Lower leg skin (tissue), 4 donors: ENCODE measurements around the gene CYGB. TPM values are rescaled to one million over a fixed set of nuclear protein-coding genes. Genes with fewer than 3 reads are reported as not detected.

Source experiments
- DNase-seq, 2 donors: peaks; one replicate each; pipeline ENCODE4 v3.0.0-alpha.2; 2019; ENCODE audit warnings: low spot score in 2 of 2
- H3K4me3 ChIP-seq: fragments of 200-600 bp; sonication (generic); 2 replicates; pipeline ENCODE4 v1.5.1; 2017; ENCODE audit warnings: mild to moderate bottlenecking, low read depth; ENCODE audit not compliant: poor library complexity, severe bottlenecking
- POLR2A ChIP-seq, 2 donors: fragments of 450-650 bp; IDR thresholded peaks; one replicate each; pipeline ENCODE4 v1.6.1; 2016 to 2017; ENCODE audit warnings: antibody characterized with exemption in 2 of 2, mild to moderate bottlenecking in 1 of 2, moderate library complexity in 1 of 2
- whole genome bisulfite sequencing, 2 donors: methylation state at CpG; one replicate each; pipeline ENCODE4 v1.1.5; 2018; 5-methylcytosine and 5-hydroxymethylcytosine counted together
- intact Hi-C: fragments of 100-400 bp; cut with DNase I; formaldehyde crosslinking; loops from one replicate; pipeline ENCODE4 v1.15.0; 2023; ENCODE audit warnings: low total_unique reads
- total RNA-seq, 4 donors: library from RNA; depleted of rRNA; stranded (reverse); fragments of >200 nt; gene quantifications; one replicate each; pipeline ENCODE4 v1.1.0, GENCODE V29; 2016
- TF ChIP-seq, protein P1 (sequence below), 3 donors: fragments of 450-650 bp; IDR thresholded peaks; one replicate each; pipeline ENCODE4 v1.5.1; 2016; ENCODE audit warnings: antibody characterized with exemption in 3 of 3, mild to moderate bottlenecking in 3 of 3, moderate library complexity in 2 of 3

Gene CYGB
- total RNA-seq, 4 donors from 2014 or later: 9.7 to 14.4 (median 10.7) TPM

DNA sequence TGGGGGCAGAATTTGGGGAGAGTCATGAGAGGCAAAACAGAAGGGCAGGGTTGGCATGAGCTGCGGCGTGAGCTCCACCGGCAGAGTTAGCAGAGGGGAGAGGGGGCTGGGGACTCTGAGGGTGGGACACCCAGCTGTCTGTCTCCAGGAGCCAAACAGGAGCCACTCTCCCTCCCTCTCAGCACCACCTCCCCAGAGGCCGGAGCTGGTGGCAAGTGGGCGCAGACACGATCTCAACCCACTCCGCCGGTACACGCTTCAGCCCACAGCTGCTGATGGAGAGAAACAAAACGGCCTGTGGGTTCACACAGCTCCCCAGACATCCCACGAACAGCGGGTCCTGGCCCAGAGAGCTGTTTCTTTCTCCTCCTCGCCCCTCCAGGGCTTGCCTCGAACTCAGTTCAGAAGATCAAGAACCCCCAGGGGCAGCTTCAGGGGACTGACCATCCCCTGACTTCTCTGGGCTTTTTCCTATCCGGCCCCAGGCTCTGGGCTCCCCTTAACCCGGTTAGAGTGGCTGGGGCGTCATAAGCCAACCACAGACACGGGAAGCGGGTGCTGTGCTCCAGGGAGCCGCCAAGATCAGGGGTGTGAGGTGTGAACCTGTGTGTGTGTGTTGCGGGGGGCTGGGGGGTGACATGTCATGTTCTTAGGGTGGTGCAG, 43.9 kb downstream of the CYGB start:
- intact Hi-C loops: no loop called here
- DNase-seq: no peak
- TF ChIP-seq, protein P1, sequence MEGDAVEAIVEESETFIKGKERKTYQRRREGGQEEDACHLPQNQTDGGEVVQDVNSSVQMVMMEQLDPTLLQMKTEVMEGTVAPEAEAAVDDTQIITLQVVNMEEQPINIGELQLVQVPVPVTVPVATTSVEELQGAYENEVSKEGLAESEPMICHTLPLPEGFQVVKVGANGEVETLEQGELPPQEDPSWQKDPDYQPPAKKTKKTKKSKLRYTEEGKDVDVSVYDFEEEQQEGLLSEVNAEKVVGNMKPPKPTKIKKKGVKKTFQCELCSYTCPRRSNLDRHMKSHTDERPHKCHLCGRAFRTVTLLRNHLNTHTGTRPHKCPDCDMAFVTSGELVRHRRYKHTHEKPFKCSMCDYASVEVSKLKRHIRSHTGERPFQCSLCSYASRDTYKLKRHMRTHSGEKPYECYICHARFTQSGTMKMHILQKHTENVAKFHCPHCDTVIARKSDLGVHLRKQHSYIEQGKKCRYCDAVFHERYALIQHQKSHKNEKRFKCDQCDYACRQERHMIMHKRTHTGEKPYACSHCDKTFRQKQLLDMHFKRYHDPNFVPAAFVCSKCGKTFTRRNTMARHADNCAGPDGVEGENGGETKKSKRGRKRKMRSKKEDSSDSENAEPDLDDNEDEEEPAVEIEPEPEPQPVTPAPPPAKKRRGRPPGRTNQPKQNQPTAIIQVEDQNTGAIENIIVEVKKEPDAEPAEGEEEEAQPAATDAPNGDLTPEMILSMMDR (IDR thresholded peaks at IDR 0.05): no peak
- H3K4me3 ChIP-seq: no peak overlapping the region
- 66 to 67% methylated on average over 21 of the region's 21 CpGs for WGBS, 2 donors

DNA sequence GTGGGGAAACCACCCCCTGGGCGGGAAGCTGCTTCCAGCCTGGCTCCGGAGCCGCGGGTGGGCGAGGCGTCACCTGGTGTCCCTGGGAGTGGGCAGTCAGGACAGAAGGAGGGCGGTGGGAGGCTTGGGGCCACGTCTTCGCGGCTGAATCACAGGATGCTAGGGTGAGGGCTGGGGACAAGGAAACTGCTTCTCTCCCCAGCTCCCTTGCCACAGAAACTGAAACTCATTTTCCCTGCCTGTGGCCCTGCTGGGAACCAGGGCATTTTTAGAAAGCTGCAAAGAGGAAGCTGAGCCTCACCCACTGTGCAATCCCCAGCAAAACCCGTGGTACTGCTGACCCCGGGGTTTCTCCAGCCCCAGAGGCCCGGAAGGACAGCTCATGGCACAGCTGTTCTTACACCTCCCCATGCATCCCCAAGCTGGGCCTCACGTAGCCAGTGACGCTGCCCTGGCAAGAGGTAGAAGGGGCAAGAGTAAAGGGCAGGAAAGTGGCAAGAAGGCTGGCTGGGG, 44.5 kb downstream of the CYGB start:
- TF ChIP-seq, protein P1 (IDR thresholded peaks at IDR 0.05): no peak
- TF ChIP-seq POLR2A (IDR thresholded peaks at IDR 0.05): no peak
- peak in 1 of 2 donors; percentile 60 for DNase-seq
- H3K4me3 ChIP-seq: no peak overlapping the region
- 12 to 13% methylated on average over 14 to 15 of the region's 15 CpGs for WGBS, 2 donors
- intact Hi-C loops: no loop called here

- H3K4me3 ChIP-seq: no peak overlapping the region
- 54 to 67% methylated on average over 10 to 11 of the region's 11 CpGs for WGBS, 2 donors
- no peak for DNase-seq
- intact Hi-C loops: no loop called here
- TF ChIP-seq, protein P1 (IDR thresholded peaks at IDR 0.05): no peak
- no peak for TF ChIP-seq POLR2A (IDR thresholded peaks at IDR 0.05)
These were observed 45.2 kb downstream of the CYGB start for GRCh38 chr17:76492123-76492988.

DNA sequence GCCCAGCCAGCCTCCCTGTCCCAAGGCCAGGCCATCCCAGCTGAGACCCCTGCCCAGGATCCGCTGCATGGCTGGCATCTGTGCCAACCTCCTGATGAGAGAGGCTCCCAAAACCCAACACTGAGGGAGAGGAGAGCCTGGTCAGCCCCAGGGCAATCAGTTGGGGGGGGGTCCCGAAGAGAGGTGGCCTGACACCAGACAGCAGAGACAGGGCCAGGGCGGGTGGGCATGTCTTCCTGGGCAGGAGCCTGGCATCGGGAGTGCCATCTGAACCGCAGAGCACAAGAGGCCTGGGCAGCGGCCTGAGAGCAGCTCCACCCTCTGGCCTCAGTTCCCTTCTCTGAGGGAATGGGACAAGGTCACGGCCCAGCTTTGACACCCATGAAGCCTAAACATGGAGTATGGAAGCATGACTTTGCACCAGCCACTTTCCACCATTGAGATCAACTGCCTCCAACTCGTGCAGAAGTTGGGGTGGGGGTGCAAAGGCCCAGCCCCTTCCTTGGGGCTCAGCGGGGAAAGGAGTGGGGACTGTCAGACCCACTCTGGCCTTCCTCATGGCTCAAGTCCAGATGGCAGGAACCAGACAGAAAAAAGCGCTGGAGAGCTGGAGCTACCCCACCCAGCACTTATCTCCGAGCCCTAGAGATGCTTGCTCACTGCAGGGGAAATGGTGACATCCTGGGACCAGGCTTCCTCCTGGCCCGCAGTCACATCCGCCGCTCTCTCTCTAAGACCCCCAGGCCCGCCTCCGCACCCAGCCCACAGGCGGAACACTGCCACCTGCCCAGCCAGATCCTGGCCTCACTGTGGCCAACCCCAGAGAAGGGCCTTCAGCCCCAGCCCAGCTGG, 46.0 kb downstream of the CYGB start:
- intact Hi-C loops: no loop called here
- DNase-seq: no peak
- no peak for TF ChIP-seq POLR2A (IDR thresholded peaks at IDR 0.05)
- TF ChIP-seq, protein P1 (IDR thresholded peaks at IDR 0.05): no peak
- H3K4me3 ChIP-seq: no peak overlapping the region
- WGBS, 2 donors: 79 to 89% methylated on average over 16 of the region's 17 CpGs

DNA sequence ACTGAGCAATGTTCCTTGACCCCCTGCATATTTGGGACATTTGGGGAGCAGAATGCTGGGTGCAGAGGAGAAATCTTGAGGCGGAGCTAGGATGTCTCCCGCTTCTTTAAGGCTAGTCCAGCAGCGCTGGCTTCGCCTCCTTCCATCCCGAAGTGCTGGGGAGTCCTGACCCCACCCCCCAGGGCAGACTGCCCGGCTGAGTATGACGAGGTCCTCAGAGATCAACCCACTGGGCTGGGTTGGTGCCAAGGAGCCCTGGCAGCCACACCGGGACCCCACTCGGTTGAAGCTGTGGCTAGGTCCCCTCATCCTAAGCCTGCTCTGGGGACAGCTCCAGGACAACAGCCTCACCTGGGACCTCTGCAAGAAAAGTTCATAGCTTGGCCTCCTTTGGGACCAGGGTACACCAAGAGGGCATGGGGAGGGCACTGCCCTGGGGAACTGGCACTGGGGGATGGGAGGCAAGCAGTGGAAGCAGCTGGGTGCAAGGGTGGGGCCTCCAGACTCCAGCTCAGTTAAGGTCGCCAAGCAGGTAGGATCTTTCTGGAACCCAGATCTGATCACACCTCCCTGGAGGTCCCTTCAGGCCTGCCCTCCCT, 47.3 kb downstream of the CYGB start:
- TF ChIP-seq POLR2A (IDR thresholded peaks at IDR 0.05): no peak
- TF ChIP-seq, protein P1 (IDR thresholded peaks at IDR 0.05): no peak
- intact Hi-C loops: no loop called here
- no peak for DNase-seq
- H3K4me3 ChIP-seq: no peak overlapping the region
- 58 to 60% methylated on average over 10 of the region's 10 CpGs for WGBS, 2 donors
